SK-N-SH (cell line): ENCODE results near the gene MTPN. TPM values are rescaled to one million over a fixed set of nuclear protein-coding genes. Genes with fewer than 3 reads are reported as not detected.

ENCODE experiments used
- CTCF ChIA-PET: fragments of 300-600, 350-600 bp; formaldehyde crosslinking; extraction: SDS; loops from one replicate; lab custom pipeline; 2021; lab: Yijun Ruan, JAX
- POLR2A ChIA-PET: fragments of 350-600 bp; sonication (Branson Sonifier 250); formaldehyde crosslinking; extraction: SDS; loops from one replicate; lab custom pipeline; 2020; ENCODE audit warnings: antibody characterized with exemption, inconsistent platforms; lab: Yijun Ruan, JAX
- DNase-seq: peaks from one replicate; pipeline ENCODE4 v3.0.0; 2012
- H2AFZ ChIP-seq: fragments of 200-600 bp; sonication (generic); 2 replicates; pipeline ENCODE4 v1.8.1; 2016; ENCODE audit warnings: antibody characterized with exemption, mild to moderate bottlenecking, low read depth
- H3F3A ChIP-seq: fragments of 200-600 bp; sonication (generic); replicated peaks from 2 replicates; pipeline ENCODE3; 2016; ENCODE audit warnings: antibody characterized with exemption, mild to moderate bottlenecking; ENCODE audit not compliant: insufficient read depth
- H3K27ac ChIP-seq, 2 experiments: fragments of 200-500 bp in 1 of 2; fragments of 200-600 bp in 1 of 2; sonication (Bioruptor generic) in 1 of 2; sonication (generic), shearing (Covaris generic) in 1 of 2; 2 replicates each; pipeline versions ENCODE4 v1.5.1 to v1.6.1; 2014 to 2016; ENCODE audit warnings: low read depth in 2 of 2, inconsistent platforms in 1 of 2, low read length in 1 of 2, mild to moderate bottlenecking in 1 of 2, mixed read lengths in 1 of 2
- H3K27me3 ChIP-seq: fragments of 200-600 bp; sonication (generic), shearing (Covaris generic); 2 replicates; pipeline ENCODE4 v1.6.1; 2016; ENCODE audit warnings: mixed run types; ENCODE audit not compliant: insufficient read depth
- H3K36me3 ChIP-seq, 2 experiments: fragments of 200-500 bp in 1 of 2; fragments of 200-600 bp in 1 of 2; sonication (Bioruptor generic) in 1 of 2; sonication (generic) in 1 of 2; replicated peaks in 1 of 2; 2 replicates each; pipeline versions ENCODE3 to v1.5.1; 2014 to 2016; ENCODE audit warnings: low read length in 1 of 2, mild to moderate bottlenecking in 1 of 2; ENCODE audit not compliant: insufficient read depth in 2 of 2, control insufficient read depth in 1 of 2
- H3K4me1 ChIP-seq, 2 experiments: fragments of 200-500 bp in 1 of 2; fragments of 200-600 bp in 1 of 2; sonication (Bioruptor generic) in 1 of 2; sonication (generic), shearing (Covaris generic) in 1 of 2; 2 replicates each; pipeline versions ENCODE4 v1.5.1 to v1.6.1; 2014 to 2016; ENCODE audit warnings: low read depth in 1 of 2, low read length in 1 of 2, mixed run types in 1 of 2; ENCODE audit not compliant: insufficient read depth in 2 of 2, control insufficient read depth in 1 of 2
- H3K4me2 ChIP-seq: fragments of 200-600 bp; sonication (generic), shearing (Covaris generic); 2 replicates; pipeline ENCODE4 v1.6.1; 2017; ENCODE audit warnings: mixed run types
- H3K4me3 ChIP-seq, 2 experiments: fragments of 200-500 bp in 1 of 2; fragments of 200-600 bp in 1 of 2; sonication (Bioruptor generic) in 1 of 2; sonication (generic), shearing (Covaris generic) in 1 of 2; 2 replicates each; pipeline versions ENCODE4 v1.5.1 to v1.8.1; 2014 to 2016; ENCODE audit warnings: low read depth in 2 of 2, inconsistent platforms in 1 of 2, low read length in 1 of 2, mild to moderate bottlenecking in 1 of 2, mixed read lengths in 1 of 2, moderate library complexity in 1 of 2
- H3K79me2 ChIP-seq: fragments of 200-600 bp; sonication (generic); 2 replicates; pipeline ENCODE4 v1.8.1; 2017; ENCODE audit warnings: mild to moderate bottlenecking; ENCODE audit not compliant: insufficient read depth
- H3K9ac ChIP-seq: fragments of 200-600 bp; sonication (generic); 2 replicates; pipeline ENCODE4 v1.6.1; 2017; ENCODE audit warnings: mixed run types
- H3K9me2 ChIP-seq: fragments of 200-600 bp; sonication (generic); 2 replicates; pipeline ENCODE4 v1.6.1; 2017; ENCODE audit warnings: mixed run types
- H3K9me3 ChIP-seq: fragments of 200-600 bp; sonication (generic); 2 replicates; pipeline ENCODE4 v1.6.1; 2017; ENCODE audit warnings: mixed run types, mild to moderate bottlenecking, moderate library complexity
- H4K20me1 ChIP-seq: fragments of 200-600 bp; sonication (generic); 2 replicates; pipeline ENCODE4 v1.6.1; 2017; ENCODE audit warnings: mild to moderate bottlenecking, mixed run types; ENCODE audit not compliant: insufficient read depth
- CHD2 ChIP-seq: fragments of 150-350 bp; IDR thresholded peaks from 2 replicates; pipeline ENCODE4 v1.6.1; 2018; ENCODE audit warnings: low read length; ENCODE audit not compliant: partially characterized antibody
- ELF1 ChIP-seq: IDR thresholded peaks from 2 replicates; pipeline ENCODE4 v1.4.0; 2012
- FOXJ3 ChIP-seq: sonication (generic); formaldehyde crosslinking; IDR thresholded peaks from 2 replicates; pipeline ENCODE4 v1.5.1; 2020; ENCODE audit warnings: mild to moderate bottlenecking, missing genetic modification reagents
- GABPA ChIP-seq: IDR thresholded peaks from 2 replicates; pipeline ENCODE4 v1.4.0; 2012; ENCODE audit warnings: low read depth, mild to moderate bottlenecking
- JUND ChIP-seq: IDR thresholded peaks from 2 replicates; pipeline ENCODE4 v1.4.0; 2012
- MEF2A ChIP-seq: IDR thresholded peaks from 2 replicates; pipeline ENCODE4 v1.4.0; 2012; ENCODE audit warnings: low read depth, borderline replicate concordance
- NFIC ChIP-seq: IDR thresholded peaks from 2 replicates; pipeline ENCODE4 v1.4.0; 2012; ENCODE audit warnings: borderline replicate concordance
- RCOR1 ChIP-seq: fragments of 150-350 bp; IDR thresholded peaks from 2 replicates; pipeline ENCODE4 v1.6.1; 2017; ENCODE audit warnings: antibody characterized with exemption, low read length
- RXRA ChIP-seq: IDR thresholded peaks from 2 replicates; pipeline ENCODE4 v1.4.0; 2012; ENCODE audit warnings: low read depth, mild to moderate bottlenecking, borderline replicate concordance
- SIN3A ChIP-seq: IDR thresholded peaks from 2 replicates; pipeline ENCODE4 v1.6.1; 2012; ENCODE audit warnings: low read depth, mild to moderate bottlenecking, low read length, moderate library complexity, borderline replicate concordance
- TAF1 ChIP-seq: IDR thresholded peaks from 2 replicates; pipeline ENCODE4 v1.6.1; 2012; ENCODE audit warnings: low read depth, mild to moderate bottlenecking, low read length, moderate library complexity, borderline replicate concordance
- TCF12 ChIP-seq: IDR thresholded peaks from 2 replicates; pipeline ENCODE4 v1.4.0; 2012
- TEAD4 ChIP-seq: IDR thresholded peaks from 2 replicates; pipeline ENCODE4 v1.4.0; 2012; ENCODE audit warnings: mild to moderate bottlenecking, borderline replicate concordance; ENCODE audit not compliant: insufficient read depth
- WGBS: methylation state at CpG from one replicate; pipeline ENCODE4 v1.1.6; 2017; ENCODE audit warnings: low lambda C conversion rate; 5-methylcytosine and 5-hydroxymethylcytosine counted together
- polyA plus RNA-seq, 3 experiments: library from polyadenylated mRNA; depleted of rRNA; stranded (reverse); fragments of >200 nt; gene quantifications; 2 replicates each; pipeline ENCODE4 v1.2.3, GENCODE V29; 2012
- TF ChIP-seq, protein P1 (sequence below): IDR thresholded peaks from 2 replicates; pipeline ENCODE4 v1.6.1; 2012; ENCODE audit warnings: mild to moderate bottlenecking, low read depth, low read length, moderate library complexity
- TF ChIP-seq, protein P2 (sequence below): fragments of 150-350 bp; IDR thresholded peaks from 2 replicates; pipeline ENCODE4 v1.6.1; 2017; ENCODE audit warnings: antibody characterized with exemption, low read length, low read depth, borderline replicate concordance
- TF ChIP-seq, protein P3 (sequence below): IDR thresholded peaks from 2 replicates; pipeline ENCODE4 v1.4.0; 2012; ENCODE audit warnings: low read depth, borderline replicate concordance
- TF ChIP-seq, protein P4 (sequence below): fragments of 200-600 bp; sonication (generic); IDR thresholded peaks from 2 replicates; pipeline ENCODE4 v1.6.1; 2017; ENCODE audit warnings: antibody characterized with exemption, mild to moderate bottlenecking, moderate library complexity
- TF ChIP-seq, protein P5 (sequence below): IDR thresholded peaks from 2 replicates; pipeline ENCODE4 v1.4.0; 2012; ENCODE audit warnings: low read depth

Gene MTPN
- polyA plus RNA-seq, 1 of the 3 experiments (the other 2 are of a cell fraction), result 135 TPM

DNA sequence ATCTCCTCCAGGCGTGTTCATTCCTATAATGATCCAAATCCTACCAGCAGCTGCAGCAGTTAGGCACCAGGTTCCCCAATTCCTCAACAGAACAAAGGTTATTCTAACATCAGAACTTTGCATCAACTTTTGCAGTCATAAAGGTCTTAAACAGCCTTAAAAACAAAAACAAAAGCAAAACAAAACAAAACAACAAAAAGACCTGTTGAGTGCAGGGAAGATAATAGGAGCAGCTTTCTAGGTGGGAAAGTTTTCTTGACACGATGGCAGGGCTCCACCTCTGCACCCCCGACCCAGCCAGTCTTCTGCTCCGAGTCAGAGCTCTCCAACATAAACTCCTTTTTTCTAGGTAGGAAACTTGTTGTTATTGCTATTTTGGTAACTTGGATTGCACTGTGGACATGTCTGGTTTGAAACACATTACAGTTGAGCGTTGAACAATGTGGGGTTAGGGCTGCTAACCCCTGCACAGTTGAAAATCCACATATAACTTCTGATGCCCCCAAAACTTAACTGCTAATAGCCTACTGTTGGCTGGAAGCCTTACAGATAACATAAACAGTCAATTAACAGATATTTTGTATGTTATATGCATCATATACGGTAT, 77.6 kb downstream of the MTPN start:
- H3K9me3 ChIP-seq, result no peaks in the 10 kb centered on the region
- H3F3A ChIP-seq, result no peaks in the 10 kb centered on the region
- H3K9me2 ChIP-seq, result no peaks in the 10 kb centered on the region
- H3K27ac ChIP-seq, result no peak overlapping the region
- H2AFZ ChIP-seq, result no peak overlapping the region
- ChIA-PET POLR2A (no interaction called here), CTCF (interaction anchor here (1.1 to 1.4 kb wide), 3 partner anchors 11 to 130 kb away, joined by 3 to 5 read pairs (median 4); no protein-coding TSS in a partner anchor)
- H3K4me3 ChIP-seq, result no peak overlapping the region
- no peaks in the 10 kb centered on the region for H3K36me3 ChIP-seq
- H3K27me3 ChIP-seq, result no peaks in the 10 kb centered on the region
- H3K79me2 ChIP-seq, result no peaks in the 10 kb centered on the region
- no peaks in the 10 kb centered on the region for H3K4me1 ChIP-seq
- WGBS, result 69% methylated on average over 6 of the region's 6 CpGs
- DNase-seq, result no peak
- no peak overlapping the region for H3K4me2 ChIP-seq
- TF ChIP-seq GABPA (no peak), MEF2A (no peak), SIN3A (no peak), TEAD4 (no peak), RCOR1 (no peak), NFIC (no peak)
- TF ChIP-seq, protein P1, sequence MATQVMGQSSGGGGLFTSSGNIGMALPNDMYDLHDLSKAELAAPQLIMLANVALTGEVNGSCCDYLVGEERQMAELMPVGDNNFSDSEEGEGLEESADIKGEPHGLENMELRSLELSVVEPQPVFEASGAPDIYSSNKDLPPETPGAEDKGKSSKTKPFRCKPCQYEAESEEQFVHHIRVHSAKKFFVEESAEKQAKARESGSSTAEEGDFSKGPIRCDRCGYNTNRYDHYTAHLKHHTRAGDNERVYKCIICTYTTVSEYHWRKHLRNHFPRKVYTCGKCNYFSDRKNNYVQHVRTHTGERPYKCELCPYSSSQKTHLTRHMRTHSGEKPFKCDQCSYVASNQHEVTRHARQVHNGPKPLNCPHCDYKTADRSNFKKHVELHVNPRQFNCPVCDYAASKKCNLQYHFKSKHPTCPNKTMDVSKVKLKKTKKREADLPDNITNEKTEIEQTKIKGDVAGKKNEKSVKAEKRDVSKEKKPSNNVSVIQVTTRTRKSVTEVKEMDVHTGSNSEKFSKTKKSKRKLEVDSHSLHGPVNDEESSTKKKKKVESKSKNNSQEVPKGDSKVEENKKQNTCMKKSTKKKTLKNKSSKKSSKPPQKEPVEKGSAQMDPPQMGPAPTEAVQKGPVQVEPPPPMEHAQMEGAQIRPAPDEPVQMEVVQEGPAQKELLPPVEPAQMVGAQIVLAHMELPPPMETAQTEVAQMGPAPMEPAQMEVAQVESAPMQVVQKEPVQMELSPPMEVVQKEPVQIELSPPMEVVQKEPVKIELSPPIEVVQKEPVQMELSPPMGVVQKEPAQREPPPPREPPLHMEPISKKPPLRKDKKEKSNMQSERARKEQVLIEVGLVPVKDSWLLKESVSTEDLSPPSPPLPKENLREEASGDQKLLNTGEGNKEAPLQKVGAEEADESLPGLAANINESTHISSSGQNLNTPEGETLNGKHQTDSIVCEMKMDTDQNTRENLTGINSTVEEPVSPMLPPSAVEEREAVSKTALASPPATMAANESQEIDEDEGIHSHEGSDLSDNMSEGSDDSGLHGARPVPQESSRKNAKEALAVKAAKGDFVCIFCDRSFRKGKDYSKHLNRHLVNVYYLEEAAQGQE, result no peak
- TF ChIP-seq, protein P2, sequence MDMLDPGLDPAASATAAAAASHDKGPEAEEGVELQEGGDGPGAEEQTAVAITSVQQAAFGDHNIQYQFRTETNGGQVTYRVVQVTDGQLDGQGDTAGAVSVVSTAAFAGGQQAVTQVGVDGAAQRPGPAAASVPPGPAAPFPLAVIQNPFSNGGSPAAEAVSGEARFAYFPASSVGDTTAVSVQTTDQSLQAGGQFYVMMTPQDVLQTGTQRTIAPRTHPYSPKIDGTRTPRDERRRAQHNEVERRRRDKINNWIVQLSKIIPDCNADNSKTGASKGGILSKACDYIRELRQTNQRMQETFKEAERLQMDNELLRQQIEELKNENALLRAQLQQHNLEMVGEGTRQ, result no peak
- H4K20me1 ChIP-seq, result no peaks in the 10 kb centered on the region
- H3K9ac ChIP-seq, result no peak overlapping the region

DNA sequence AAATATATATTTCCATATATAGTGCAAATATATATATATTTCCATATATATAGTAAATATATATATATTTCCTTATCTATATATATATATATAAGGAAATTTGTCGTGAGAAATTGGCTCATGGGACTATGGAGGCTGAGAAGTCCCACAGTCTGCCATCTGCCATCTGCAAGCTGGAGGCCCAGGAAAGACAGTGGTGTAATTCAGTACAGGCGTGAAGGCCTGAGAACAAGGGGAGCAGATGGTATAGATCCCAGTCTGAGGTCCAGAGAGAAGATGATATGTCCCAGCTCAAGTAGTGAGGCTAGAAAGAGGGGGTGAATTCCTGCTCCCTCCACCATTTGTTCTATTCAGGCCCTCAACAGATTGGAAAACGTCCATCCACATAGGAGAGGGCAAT, 78.9 kb downstream of the MTPN start:
- Histone ChIP-seq H3K9me3 (no peaks in the 10 kb centered on the region), H3K36me3 (no peaks in the 10 kb centered on the region), H3K9me2 (no peaks in the 10 kb centered on the region), H3K79me2 (no peaks in the 10 kb centered on the region), H3K27ac (no peak overlapping the region), H3K4me3 (no peak overlapping the region), H3K4me1 (no peaks in the 10 kb centered on the region), H2AFZ (no peak overlapping the region), H3F3A (no peaks in the 10 kb centered on the region), H3K27me3 (no peaks in the 10 kb centered on the region), H4K20me1 (no peaks in the 10 kb centered on the region), H3K4me2 (no peak overlapping the region), H3K9ac (no peak overlapping the region)
- POLR2A ChIA-PET, result no interaction called here
- CTCF ChIA-PET, result no interaction called here
- no peak for DNase-seq
- WGBS, result 70% methylated on average over 3 of the region's 3 CpGs
- no peak for TF ChIP-seq TAF1
- TF ChIP-seq TCF12, result no peak
- TF ChIP-seq, protein P2, result no peak
- TF ChIP-seq JUND, result no peak
- TF ChIP-seq RXRA, result no peak
- TF ChIP-seq MEF2A, result no peak
- TF ChIP-seq, protein P3, sequence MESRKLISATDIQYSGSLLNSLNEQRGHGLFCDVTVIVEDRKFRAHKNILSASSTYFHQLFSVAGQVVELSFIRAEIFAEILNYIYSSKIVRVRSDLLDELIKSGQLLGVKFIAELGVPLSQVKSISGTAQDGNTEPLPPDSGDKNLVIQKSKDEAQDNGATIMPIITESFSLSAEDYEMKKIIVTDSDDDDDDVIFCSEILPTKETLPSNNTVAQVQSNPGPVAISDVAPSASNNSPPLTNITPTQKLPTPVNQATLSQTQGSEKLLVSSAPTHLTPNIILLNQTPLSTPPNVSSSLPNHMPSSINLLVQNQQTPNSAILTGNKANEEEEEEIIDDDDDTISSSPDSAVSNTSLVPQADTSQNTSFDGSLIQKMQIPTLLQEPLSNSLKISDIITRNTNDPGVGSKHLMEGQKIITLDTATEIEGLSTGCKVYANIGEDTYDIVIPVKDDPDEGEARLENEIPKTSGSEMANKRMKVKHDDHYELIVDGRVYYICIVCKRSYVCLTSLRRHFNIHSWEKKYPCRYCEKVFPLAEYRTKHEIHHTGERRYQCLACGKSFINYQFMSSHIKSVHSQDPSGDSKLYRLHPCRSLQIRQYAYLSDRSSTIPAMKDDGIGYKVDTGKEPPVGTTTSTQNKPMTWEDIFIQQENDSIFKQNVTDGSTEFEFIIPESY, result no peak
- TF ChIP-seq CHD2, result no peak
- no peak for TF ChIP-seq ELF1
- no peak for TF ChIP-seq NFIC
- TF ChIP-seq, protein P4, sequence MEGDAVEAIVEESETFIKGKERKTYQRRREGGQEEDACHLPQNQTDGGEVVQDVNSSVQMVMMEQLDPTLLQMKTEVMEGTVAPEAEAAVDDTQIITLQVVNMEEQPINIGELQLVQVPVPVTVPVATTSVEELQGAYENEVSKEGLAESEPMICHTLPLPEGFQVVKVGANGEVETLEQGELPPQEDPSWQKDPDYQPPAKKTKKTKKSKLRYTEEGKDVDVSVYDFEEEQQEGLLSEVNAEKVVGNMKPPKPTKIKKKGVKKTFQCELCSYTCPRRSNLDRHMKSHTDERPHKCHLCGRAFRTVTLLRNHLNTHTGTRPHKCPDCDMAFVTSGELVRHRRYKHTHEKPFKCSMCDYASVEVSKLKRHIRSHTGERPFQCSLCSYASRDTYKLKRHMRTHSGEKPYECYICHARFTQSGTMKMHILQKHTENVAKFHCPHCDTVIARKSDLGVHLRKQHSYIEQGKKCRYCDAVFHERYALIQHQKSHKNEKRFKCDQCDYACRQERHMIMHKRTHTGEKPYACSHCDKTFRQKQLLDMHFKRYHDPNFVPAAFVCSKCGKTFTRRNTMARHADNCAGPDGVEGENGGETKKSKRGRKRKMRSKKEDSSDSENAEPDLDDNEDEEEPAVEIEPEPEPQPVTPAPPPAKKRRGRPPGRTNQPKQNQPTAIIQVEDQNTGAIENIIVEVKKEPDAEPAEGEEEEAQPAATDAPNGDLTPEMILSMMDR, result no peak
- TF ChIP-seq, protein P5, sequence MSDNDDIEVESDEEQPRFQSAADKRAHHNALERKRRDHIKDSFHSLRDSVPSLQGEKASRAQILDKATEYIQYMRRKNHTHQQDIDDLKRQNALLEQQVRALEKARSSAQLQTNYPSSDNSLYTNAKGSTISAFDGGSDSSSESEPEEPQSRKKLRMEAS, result no peak
- TF ChIP-seq FOXJ3 (CRISPR knock-in tag), result no peak
